Retinal pigment epithelial cell (primary cell): ENCODE measurements around the gene AKR7A2.

Experiments
- DNase-seq: peaks from one replicate; pipeline ENCODE4 v3.0.0-alpha.2; 2010; ENCODE audit warnings: low read depth
- H3K4me3 ChIP-seq: 2 replicates; pipeline ENCODE4 v1.5.1; 2011; ENCODE audit warnings: mild to moderate bottlenecking, low read length, control low read depth, moderate library complexity
- TF ChIP-seq, protein P1 (sequence below): conservative IDR thresholded peaks from 2 replicates; pipeline ENCODE4 v1.5.1; 2011; ENCODE audit warnings: low read depth, low read length, control low read depth, inconsistent platforms

AKR7A2 gene

DNA sequence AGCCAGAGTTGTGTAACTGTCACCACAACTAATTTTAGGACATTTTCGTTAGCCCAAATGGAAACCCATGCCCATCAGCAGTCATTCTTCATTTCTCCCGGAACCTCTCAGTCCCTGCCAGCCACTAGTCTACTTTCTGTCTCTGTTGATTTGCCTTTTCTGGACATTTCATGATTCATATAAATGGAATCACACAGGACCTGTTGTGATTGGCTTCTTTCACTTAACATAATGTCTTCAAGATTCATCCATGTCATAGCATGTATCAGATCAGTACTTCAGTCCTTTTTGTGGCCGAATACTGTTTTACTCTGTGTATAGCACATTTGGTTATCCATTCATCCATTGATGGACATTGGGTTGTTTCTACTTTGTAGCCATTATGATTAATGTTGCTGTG is 7.3 kb upstream of the AKR7A2 start:
- TF ChIP-seq, protein P1, sequence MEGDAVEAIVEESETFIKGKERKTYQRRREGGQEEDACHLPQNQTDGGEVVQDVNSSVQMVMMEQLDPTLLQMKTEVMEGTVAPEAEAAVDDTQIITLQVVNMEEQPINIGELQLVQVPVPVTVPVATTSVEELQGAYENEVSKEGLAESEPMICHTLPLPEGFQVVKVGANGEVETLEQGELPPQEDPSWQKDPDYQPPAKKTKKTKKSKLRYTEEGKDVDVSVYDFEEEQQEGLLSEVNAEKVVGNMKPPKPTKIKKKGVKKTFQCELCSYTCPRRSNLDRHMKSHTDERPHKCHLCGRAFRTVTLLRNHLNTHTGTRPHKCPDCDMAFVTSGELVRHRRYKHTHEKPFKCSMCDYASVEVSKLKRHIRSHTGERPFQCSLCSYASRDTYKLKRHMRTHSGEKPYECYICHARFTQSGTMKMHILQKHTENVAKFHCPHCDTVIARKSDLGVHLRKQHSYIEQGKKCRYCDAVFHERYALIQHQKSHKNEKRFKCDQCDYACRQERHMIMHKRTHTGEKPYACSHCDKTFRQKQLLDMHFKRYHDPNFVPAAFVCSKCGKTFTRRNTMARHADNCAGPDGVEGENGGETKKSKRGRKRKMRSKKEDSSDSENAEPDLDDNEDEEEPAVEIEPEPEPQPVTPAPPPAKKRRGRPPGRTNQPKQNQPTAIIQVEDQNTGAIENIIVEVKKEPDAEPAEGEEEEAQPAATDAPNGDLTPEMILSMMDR = no peak
- no peak overlapping the region for H3K4me3 ChIP-seq
- no peak for DNase-seq

DNA sequence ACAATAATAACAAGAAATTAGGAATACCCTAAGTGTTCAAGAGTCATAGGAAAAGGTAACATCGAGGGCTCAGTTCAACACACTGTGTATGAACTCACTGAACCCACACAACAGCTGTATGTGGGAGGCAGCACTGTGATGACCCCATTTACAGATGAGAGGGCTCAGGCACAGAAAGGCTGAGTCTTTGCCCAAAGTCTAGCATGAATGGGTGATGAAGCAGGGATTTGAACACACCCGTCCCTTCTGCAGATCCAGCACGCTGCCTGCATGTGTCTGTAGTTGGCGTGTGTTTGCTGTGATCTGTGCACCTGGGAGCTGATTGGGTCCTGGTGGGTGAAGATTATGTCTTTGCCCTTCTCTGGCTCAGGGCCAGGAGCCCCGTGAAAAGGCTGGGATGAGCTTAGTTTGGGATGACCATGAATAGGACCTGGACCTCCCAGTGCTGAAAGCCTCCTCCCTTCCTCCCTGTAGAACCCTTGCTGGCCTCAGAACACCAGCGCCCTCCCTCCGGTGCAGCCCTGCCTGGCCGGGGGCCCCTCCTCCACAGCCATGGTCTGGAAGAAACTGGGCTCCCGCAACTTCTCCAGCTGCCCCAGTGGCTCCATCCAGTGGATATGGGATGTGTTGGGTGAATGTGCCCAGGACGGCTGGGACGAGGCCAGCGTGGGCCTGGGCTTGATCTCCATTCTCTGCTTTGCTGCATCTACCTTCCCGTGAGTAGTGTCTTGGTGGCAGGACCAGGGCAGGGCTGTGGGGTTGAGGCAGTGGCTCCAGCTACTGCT is 5.4 kb upstream of the AKR7A2 start:
- TF ChIP-seq, protein P1 = no peak
- no peak overlapping the region for H3K4me3 ChIP-seq
- DNase-seq = no peak

DNA sequence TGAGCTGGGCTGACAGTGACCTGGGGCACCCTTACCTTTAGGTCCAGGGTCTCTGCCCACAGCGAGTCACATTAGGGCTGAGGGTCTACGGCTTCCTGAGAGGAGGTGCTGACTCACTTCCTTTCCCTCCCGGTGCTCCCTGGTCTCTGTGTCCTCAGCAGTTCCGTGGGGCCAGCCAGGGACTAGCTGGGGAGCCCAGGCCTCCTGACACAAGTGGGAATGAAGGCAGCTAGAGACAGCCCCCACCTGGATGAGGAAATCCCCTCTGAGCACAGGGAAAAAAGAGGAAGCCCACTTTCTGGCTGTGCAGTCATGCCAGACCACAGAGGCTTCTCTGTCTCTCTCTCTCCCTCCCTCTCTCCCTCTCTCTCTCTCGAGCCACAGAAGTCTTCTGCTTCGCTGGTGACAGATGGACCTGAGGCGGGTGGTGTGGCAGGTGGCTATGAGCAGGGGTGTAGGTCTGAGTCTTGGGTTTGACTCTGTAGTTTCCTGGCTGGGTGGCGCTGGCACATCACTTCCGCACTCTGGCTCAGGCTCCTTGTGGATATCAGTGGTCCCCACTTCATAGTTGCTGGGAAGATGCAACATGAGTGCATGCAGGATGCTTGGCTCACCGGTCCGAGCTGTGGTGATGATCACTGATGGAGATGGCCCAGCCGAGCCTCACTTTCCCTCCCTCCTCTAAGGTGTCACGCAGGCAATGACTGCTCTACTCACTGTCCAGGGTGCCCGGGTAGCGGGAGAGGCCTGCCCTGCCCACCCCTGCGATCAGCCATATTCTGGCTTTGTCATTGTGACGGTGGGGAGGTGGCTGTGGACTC is 3.6 kb upstream of the AKR7A2 start:
- no peak overlapping the region for H3K4me3 ChIP-seq
- TF ChIP-seq, protein P1 = no peak
- no peak for DNase-seq

DNA sequence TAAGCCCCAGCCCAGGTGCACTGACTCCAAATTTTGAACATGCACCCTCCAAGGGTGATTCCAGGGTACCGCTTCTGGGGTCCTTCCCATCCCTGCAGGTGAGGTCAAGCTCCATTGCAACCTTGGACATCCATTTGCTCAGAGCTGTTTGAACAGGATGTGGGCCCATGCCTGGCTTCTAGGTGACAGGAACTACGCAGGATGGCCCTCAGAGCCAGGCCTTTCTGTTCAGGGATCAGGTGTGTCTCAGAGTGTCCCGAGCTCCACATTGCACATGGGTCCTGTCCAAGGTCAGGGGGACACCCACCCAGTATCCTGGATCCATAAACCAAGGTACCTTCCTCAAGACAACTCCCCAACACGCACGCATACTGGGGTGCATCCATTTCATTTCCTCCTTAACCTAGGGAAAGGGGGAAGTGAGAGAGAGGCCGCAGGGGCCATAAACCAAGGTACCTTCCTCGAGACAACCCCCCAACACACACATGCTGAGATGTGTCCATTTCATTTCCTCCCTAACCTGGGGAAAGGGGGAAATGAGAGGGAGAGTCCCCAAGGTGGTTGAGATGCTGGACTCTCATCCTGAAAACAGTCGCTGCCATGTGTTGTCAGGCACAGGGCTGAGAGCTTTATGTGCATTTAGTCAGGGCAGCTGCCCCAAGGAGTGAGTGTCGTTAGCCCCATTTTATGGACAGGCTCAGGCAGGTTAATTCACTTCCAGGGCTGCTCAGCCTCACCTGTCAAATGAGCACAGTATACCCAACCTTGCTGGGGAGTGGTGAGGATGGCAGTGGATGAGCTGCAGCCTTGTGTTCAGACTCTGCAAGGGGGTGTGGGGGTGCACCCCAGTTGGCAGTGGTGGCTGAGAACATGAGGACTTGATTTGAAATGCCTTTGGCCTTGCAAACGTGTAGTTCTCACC is 2.3 kb upstream of the AKR7A2 start:
- DNase-seq = no peak
- TF ChIP-seq, protein P1 = no peak
- no peak overlapping the region for H3K4me3 ChIP-seq

DNA sequence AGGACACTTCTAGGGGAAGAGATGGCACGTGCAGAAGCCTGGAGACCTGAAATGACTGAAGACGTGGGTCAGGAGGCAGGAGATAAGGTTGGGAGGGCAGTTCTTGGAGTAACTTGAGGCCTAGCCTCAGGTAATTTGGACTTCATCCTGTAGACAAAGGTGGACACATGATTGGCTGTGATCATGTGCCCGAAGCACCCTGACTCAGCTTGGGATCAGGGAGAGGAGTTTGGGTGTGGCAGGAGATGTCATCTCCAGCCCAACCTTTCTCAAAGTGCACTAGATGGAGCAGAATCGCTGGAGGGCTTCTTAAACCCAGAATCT is 1.7 kb upstream of the AKR7A2 start:
- no peak overlapping the region for H3K4me3 ChIP-seq
- TF ChIP-seq, protein P1 = no peak
- no peak for DNase-seq

DNA sequence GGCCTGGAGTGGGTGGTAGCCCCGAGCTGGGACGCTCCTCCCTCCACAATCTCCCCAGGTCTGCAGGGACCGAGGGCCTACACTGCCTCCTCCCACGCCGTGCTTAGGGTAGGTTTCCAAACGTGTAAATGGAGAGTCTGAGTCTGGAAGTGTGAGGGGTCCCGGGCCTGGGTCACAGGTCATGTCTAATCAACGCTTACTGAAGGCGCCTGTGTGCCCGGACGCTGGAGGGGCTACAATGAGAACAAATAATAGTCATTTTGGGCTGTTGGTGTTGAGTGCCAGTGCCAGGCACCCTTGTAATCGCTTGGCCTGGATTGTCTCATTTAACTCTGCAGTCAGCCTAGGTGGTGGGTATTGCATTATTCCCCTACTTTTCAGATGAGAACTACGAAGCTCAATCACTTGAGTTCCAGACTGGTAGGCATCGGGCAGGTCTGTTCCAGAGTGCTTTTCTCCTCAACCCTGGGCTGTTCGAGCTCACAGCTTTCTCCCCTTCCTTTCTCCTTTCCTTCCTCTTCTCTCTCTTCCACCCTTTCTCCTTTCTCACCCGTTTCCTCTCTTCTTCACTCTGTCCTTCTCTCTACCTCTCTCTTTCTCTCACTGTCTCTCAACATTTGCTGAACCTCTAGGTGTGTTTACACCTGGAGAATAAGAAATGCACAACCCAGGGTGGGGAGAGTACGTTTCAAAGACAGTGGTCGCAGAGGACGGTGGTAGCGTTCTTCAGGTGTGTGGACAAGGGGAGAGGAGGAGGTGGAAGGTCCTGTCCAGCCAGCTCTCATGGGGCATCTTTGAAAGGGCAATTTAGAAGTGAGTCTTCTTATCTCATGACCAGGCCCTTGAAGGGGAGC is 1.1 kb upstream of the AKR7A2 start:
- no peak for DNase-seq
- H3K4me3 ChIP-seq = peak overlapping the region; percentile 67

More for the DNA sequence above, 1.1 kb upstream of the AKR7A2 start:
- TF ChIP-seq, protein P1 = no peak
